ENCODE data around the gene NAT9. TPM values are rescaled to one million over a fixed set of nuclear protein-coding genes. Genes with fewer than 3 reads are reported as not detected.

The NAT9 gene
- polyA plus RNA-seq, 2 of the 4 experiments (the other 2 are of a cell fraction), result 43.4 to 71.4 TPM

DNA sequence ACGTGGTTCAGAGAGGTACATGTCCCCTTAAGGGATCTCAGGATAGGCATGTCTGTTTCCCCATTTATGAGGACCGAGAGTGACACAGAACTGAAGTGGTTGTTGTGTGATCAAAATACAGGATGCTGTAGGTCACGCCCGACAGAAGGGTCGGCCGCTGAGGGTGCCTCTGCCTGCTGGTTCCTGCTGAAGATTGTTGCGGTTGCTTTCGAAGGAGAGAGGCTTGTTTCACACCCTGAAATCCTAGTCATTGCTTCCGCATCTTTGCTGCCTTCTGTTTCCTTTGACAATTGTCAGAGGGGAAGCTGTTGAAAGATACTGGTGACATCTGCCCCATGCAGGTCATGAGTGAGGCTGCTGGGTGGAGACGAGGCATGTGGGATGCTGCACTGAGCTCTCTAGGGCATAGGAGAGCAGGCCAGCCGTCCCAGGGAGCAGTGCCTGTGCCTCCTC is 3.8 kb upstream of the NAT9 start:
- ChIA-PET POLR2A (no interaction called here), CTCF (interaction anchor here (0.6 to 53.6 kb wide), 9 partner anchors 5 to 214 kb away, joined by 3 to 1302 read pairs (median 32); partner anchors contain the start of genes FDXR, GRIN2C, NAT9 and NHERF1)
- ATAC-seq (no peak), DNase-seq (ENCODE audit: low read depth in 1 of 2, low spot score in 1 of 2) (no peak), FAIRE-seq (no peak)
- H3K4me3 ChIP-seq, result no peak overlapping the region
- peaks cover 15% of the 10 kb centered on the region for H3K4me1 ChIP-seq
- H3K9me3 ChIP-seq, result no peaks in the 10 kb centered on the region
- TF ChIP-seq EP300 (IDR thresholded peaks at IDR 0.05), result no peak
- TF ChIP-seq CEBPB (IDR thresholded peaks at IDR 0.05), result no peak
- TF ChIP-seq, protein P1, sequence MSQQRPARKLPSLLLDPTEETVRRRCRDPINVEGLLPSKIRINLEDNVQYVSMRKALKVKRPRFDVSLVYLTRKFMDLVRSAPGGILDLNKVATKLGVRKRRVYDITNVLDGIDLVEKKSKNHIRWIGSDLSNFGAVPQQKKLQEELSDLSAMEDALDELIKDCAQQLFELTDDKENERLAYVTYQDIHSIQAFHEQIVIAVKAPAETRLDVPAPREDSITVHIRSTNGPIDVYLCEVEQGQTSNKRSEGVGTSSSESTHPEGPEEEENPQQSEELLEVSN (IDR thresholded peaks at IDR 0.05; ENCODE audit: borderline replicate concordance, low read depth), result no peak
- no peak for TF ChIP-seq CHD2 (IDR thresholded peaks at IDR 0.05; ENCODE audit: low read length, partially characterized antibody)
- TF ChIP-seq HOXA7 (CRISPR knock-in tag; IDR thresholded peaks at IDR 0.05), result no peak
- TF ChIP-seq HOXB5 (CRISPR knock-in tag; IDR thresholded peaks at IDR 0.05), result no peak
- TF ChIP-seq, protein P2, sequence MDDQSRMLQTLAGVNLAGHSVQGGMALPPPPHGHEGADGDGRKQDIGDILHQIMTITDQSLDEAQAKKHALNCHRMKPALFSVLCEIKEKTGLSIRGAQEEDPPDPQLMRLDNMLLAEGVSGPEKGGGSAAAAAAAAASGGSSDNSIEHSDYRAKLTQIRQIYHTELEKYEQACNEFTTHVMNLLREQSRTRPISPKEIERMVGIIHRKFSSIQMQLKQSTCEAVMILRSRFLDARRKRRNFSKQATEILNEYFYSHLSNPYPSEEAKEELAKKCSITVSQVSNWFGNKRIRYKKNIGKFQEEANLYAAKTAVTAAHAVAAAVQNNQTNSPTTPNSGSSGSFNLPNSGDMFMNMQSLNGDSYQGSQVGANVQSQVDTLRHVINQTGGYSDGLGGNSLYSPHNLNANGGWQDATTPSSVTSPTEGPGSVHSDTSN (IDR thresholded peaks at IDR 0.05), result no peak
- no peak for TF ChIP-seq USF2 (IDR thresholded peaks at IDR 0.05)
- WGBS (ENCODE audit: missing lambda C conversion rate), result 79% methylated on average over 11 of the region's 11 CpGs
- no peak overlapping the region for H3K27ac ChIP-seq
- no peak overlapping the region for H3K4me2 ChIP-seq

DNA sequence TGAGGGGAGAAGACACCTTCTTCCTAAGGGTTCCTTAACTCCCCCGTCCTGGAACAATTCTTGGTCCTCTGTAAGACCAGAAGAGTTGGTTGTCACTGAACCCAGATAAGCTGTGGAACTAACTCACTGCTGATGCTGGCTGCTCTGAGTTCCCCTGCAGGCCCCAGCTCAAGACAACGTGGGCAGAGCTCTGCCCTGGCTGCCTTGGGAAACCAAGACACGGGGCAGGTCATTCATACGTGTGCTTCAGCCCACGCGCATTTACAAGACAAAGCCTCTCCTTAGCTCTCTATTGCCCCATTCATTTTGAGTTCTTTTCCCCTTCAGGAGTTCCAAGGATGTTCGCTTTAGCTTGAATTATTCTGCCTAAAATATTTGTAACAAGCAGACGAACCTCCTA is 3.4 kb upstream of the NAT9 start:
- no peak for TF ChIP-seq HEYL (CRISPR knock-in tag; IDR thresholded peaks at IDR 0.05)
- no peak for TF ChIP-seq KDM1A (IDR thresholded peaks at IDR 0.05; ENCODE audit: low read depth)
- TF ChIP-seq HMGXB4 (CRISPR knock-in tag; IDR thresholded peaks at IDR 0.05; ENCODE audit: borderline replicate concordance), result no peak
- no peak for TF ChIP-seq SMC3 (IDR thresholded peaks at IDR 0.05)
- no peak for TF ChIP-seq ZNF302 (CRISPR knock-in tag; IDR thresholded peaks at IDR 0.05)
- TF ChIP-seq JUNB (IDR thresholded peaks at IDR 0.05), result no peak
- ATAC-seq (no peak), FAIRE-seq (no peak), DNase-seq (ENCODE audit: low read depth in 1 of 2, low spot score in 1 of 2) (no peak)
- no peak overlapping the region for H3K27ac ChIP-seq
- POLR2A ChIA-PET, result no interaction called here
- WGBS (ENCODE audit: missing lambda C conversion rate), result 82% methylated on average over 8 of the region's 8 CpGs
- no peak overlapping the region for H3K4me3 ChIP-seq
- CTCF ChIA-PET, result interaction anchor here (0.6 to 53.6 kb wide), 10 partner anchors 5 to 213 kb away, joined by 3 to 1302 read pairs (median 18); partner anchors contain the start of genes FDXR, GRIN2C, NAT9 and NHERF1
- H3K9me3 ChIP-seq, result no peaks in the 10 kb centered on the region
- no peak overlapping the region for H3K4me2 ChIP-seq
- H3K4me1 ChIP-seq, result peaks cover 20% of the 10 kb centered on the region

DNA sequence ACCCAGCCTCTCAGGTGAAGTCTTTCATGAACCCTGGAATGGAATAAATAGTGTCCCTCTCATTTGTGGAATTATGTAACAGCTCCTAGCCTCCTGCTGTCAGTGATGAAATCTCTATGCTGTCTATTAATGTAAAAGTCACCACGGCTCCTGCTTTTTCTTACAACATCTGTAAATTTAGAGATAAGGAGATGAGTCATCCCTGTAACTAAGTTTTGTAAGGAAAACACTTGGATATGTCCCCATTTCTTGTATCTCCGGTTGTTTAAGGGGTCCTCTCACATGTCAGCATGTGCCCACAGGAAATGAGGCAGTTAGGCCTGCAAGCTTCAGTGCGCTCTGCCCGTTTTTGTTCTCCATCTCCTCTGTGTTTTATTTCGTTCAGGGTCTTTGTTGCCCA is 2.8 kb upstream of the NAT9 start:
- CTCF ChIA-PET, result interaction anchor here (0.8 to 53.6 kb wide), 8 partner anchors 4 to 121 kb away, joined by 3 to 1302 read pairs (median 190); partner anchors contain the start of genes FDXR, GRIN2C, NAT9 and NHERF1
- FAIRE-seq (no peak), DNase-seq (ENCODE audit: low read depth in 1 of 2, low spot score in 1 of 2) (no peak), ATAC-seq (no peak)
- TF ChIP-seq ZSCAN20 (CRISPR knock-in tag; IDR thresholded peaks at IDR 0.05) (no peak), GATA3 (IDR thresholded peaks at IDR 0.05; ENCODE audit: borderline replicate concordance) (no peak), TP53 (CRISPR knock-in tag; IDR thresholded peaks at IDR 0.05) (no peak), FOSL2 (IDR thresholded peaks at IDR 0.05) (no peak), FOSL2 (CRISPR knock-in tag; IDR thresholded peaks at IDR 0.05) (peak; percentile 79), NPAS2 (CRISPR knock-in tag; IDR thresholded peaks at IDR 0.05; ENCODE audit: borderline replicate concordance) (no peak)
- WGBS (ENCODE audit: missing lambda C conversion rate), result 51% methylated on average over 5 of the region's 5 CpGs
- Histone ChIP-seq H3K9me3 (no peaks in the 10 kb centered on the region), H3K4me2 (no peak overlapping the region), H3K4me1 (peaks cover 25% of the 10 kb centered on the region), H3K27ac (no peak overlapping the region), H3K4me3 (no peak overlapping the region)
- POLR2A ChIA-PET, result no interaction called here

All from A549 (cell line).